ENCODE measurements around the gene P2RX5.

Gene P2RX5

GRCh38 chr17:3679531-3680126 is 16.3 kb downstream of the P2RX5 start:
- DNase-seq: no peak

- DNase-seq: no peak
Measured at GRCh38 chr17:3678821-3679530, 17.0 kb downstream of the P2RX5 start.

- peak; percentile 22 for DNase-seq
Measured at GRCh38 chr17:3678095-3678820, 17.7 kb downstream of the P2RX5 start.

DNA sequence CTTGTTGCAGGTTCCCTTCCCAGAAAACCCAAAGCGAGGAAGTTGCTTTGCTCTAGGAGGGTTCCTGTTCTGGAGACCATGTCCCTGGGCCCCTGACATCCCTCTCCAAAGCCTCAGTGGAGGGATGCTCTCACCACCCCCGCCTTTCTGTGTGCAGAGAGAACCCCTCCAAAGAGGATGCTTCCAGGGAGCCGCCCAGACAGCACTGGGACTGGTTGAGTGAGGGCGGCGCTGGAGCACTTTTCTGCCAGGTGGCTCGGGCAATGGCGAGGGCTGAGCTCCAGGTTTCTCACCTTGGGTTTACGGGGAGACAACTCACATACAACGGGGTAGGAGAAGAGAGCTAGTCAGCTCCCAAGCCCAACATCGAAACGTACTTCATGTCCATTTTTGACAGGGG is 20.1 kb downstream of the P2RX5 start:
- no peak for DNase-seq

GRCh38 chr17:3672571-3672970 is 23.4 kb downstream of the P2RX5 start:
- DNase-seq: no peak

DNA sequence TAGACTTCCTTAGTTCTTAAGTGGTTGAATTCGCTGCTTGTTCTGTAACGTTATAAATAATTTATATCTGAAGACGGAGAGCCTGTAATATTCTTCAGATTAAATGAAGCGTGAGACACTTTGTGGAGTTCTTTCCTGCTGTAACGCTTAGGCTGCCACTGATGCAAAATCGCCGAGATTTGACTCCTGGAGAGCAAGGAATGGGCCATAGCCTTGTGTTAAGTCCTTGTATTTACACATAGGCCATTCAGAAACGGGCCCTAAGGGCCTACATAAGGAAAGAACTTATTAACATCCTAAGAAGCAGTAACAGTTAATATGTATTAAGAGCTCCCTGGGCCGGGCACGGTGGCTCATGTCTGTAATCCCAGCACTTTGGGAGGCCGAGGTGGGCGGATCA is 26.4 kb downstream of the P2RX5 start:
- DNase-seq: no peak

DNA sequence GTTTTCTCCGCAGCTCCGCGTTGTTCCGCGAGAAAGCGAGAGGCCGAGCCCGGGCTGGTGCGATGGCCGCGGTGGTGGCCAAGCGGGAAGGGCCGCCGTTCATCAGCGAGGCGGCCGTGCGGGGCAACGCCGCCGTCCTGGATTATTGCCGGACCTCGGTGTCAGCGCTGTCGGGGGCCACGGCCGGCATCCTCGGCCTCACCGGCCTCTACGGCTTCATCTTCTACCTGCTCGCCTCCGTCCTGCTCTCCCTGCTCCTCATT is 26.9 kb downstream of the P2RX5 start:
- no peak for DNase-seq

DNA sequence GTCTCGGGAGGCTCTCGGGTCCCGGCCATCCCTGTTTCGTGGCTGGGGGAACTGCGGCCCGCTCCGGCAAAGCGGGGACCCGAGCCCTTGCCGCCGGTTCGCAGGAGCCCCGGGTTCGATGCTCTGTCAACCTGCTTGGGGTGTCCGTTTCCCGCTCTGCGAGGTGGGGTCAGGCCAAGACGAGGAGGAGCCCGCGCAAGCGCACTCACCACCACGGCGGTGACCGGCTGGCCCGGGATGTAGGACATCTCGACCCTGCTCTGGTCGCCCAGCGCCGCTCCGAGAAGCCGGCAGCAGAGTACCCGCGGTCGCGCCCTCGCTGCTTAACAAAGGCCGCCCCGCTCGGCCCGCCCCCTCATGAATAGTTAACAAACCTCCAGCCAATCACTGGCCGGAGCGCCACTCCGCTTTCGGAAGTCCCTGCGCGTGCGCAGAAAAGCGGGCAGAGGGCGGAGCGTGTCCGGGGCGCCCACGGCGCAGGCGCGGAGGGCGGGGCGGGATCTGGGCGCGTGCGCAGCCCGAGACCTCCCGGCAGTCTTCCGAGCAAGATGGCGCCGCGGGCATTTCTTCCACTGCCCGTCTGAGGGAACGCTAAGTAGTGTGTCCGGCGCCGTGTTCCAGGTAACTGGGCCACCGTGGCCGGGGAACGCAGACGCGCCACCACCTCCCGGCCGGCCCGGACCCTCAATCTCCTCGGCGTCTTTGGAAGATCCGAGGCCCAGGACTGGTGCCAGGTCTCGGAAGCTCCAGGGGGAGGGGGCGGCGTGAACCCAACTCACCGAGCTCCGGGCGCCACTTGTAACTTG is 27.5 kb downstream of the P2RX5 start, which contains the start of the genes EMC6 and TAX1BP3:
Gene EMC6 (plus strand): TSS at position 534 of the 806 bp plus-strand sequence. CDS start 335 bp downstream, outside the sequence.
Gene TAX1BP3 (minus strand): TSS at position 300 of the 806 bp plus-strand sequence. CDS start 52 bp downstream, at position 248.
- peak; percentile 98 for DNase-seq

DNA sequence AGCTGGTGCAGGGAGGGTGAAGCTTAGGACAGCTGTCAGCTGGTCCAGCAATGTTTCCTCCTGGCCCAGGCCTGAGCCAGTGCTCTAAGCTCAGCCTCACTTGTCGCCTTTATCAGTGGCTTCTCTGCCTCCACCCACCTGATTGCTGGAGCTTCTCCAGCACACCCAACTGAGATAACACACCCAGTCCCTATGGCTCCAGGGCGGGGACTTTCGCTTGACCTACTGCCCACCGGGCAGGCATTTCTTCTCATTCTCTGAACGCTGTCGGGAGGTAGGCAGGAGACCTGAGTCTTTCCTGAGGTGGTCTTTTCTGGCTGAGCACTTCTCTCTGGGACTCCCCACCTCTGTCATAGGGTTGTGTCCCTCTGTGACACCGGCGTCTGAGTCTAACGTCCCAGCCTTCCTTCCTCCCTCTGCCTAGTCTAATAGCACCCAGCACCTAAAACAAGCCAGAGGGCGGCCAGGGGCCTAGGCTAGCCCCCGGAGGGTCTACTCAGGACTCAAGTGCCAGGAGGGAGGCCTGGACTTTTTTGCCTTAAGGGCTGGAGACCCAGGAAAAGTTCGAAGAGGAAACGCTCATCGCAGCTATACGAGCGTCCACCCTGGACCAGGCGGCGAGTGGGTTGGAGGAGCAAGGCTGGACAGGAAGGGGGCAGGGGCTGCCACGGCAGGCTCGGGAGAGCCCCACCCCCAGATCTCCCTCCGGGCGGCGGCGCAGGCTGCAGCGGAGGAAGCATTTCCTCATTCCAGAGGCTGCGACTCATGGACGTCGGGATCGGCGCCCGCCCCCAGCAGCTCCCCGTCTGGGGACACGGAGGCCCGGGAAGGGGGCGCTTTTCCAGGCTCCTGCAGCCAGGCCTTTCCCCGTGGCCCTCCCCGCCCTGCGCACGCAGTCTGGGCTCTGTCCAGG is 28.3 kb downstream of the P2RX5 start:
- peak; percentile 94 for DNase-seq

DNA sequence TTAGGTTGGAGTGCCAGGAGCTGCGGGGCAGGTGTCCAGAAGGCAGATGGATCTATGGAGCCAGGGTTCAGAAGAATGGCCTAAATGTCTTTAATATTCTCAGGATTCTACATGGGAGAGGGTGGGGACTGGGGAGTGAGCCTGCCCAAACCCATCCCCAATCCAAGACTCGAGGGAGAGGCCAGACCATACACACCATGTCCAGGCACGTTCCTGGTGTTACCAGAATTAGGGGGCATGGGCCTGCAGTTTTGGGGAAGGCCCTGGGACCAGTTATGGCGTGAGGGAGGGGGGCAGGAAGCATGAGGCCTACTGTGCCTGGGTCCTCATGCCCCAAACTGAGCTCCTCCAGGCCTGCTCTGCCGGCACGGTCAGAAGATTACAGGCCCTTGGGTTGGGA is 29.4 kb downstream of the P2RX5 start:
- DNase-seq: no peak

GRCh38 chr17:3665834-3666233 is 30.1 kb downstream of the P2RX5 start:
- no peak for DNase-seq

GRCh38 chr17:3663102-3664011 is 32.6 kb downstream of the P2RX5 start:
- DNase-seq: no peak

GRCh38 chr17:3660311-3660891 is 35.6 kb downstream of the P2RX5 start:
- DNase-seq: no peak

DNA sequence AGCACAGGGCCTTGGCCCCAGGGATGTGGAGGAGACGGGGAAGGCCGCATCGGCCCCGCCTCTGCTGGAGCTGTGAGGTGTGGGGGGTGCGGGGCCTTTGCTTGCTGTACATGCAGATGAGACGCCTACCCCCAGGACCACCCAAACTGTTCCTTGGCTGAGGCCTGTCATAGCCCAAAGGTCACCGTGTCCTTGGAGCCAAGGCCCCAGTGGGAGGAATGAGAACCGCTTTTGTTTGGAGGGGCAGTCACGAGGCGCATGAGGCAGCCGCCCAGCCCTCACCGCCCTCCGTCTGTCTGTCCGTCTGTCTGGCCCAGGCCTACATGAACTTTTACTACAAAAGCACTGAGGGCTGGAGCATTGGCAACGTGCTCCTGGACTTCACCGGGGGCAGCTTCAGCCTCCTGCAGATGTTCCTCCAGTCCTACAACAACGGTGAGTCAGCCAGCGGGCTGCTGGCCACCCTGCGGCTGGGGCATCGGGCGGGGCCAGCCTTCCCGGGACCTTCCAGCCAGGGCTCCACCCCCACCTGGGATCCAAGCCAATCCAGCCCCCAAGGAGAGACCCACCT is 36.3 kb downstream of the P2RX5 start:
- peak; percentile 76 for DNase-seq

DNA sequence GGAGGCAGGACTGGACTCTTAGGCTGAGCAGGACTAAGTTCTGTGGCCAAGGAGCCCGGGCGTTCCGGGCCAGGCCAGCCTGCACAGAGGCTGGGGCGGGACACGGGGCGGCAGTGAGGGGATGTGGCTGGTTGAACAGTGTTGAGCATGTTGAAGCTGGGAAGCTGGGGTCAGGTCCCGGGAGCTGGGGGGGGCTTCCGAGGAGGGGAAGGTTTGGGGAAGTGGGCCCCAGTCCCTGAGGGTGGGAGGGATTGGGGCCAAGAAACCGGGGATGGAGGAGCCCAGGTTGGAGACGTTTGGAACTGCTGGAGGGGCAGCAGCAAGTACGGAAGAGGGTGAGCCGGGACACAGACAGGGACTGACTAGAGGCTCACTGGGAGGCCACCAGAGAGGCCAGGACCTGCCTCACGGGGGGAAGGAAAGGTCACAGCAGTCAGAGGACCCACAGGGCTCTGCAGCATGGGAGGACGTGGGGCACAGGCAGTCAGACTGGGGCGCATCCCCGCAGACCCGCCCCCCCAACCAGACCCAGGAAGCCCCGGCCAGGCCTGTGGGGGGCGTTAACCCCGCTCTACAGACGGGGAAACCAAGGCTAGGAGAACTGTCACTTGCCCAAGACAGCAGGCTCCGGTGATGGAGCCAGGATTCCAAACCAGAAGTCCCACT is 37.0 kb downstream of the P2RX5 start:
- no peak for DNase-seq

GRCh38 chr17:3657874-3658783 is 37.8 kb downstream of the P2RX5 start:
- DNase-seq: no peak

GRCh38 chr17:3657588-3657869 is 38.4 kb downstream of the P2RX5 start:
- no peak for DNase-seq

- DNase-seq: no peak
Measured at GRCh38 chr17:3656755-3657587, 39.0 kb downstream of the P2RX5 start.
